DND-41 (cell line): ENCODE measurements around the gene IPCEF1.

Experiments used
- CTCF ChIP-seq: IDR thresholded peaks from 2 replicates; pipeline ENCODE4 v1.5.1; 2012; ENCODE audit warnings: borderline replicate concordance, low read length, moderate library complexity, mild to moderate bottlenecking; ENCODE audit not compliant: poor library complexity, severe bottlenecking; ENCODE audit errors: extremely low read depth
- EZH2 ChIP-seq: IDR thresholded peaks from 3 replicates; pipeline ENCODE4 v1.6.1; 2012; ENCODE audit warnings: borderline replicate concordance, low read depth, mild to moderate bottlenecking, moderate library complexity, low read length, inconsistent platforms; ENCODE audit not compliant: severe bottlenecking

- TF ChIP-seq CTCF (no peak), EZH2 (no peak)
These were observed 194.9 kb downstream of the IPCEF1 start for GRCh38 chr6:154161689-154162088.
